ENCODE results near the gene ZNF385D.
"Not testable (repeated sequence)": the region's sequence is repeated elsewhere in the genome, so short reads cannot be mapped to it uniquely, and the experiment has no call there.

The ZNF385D gene

DNA sequence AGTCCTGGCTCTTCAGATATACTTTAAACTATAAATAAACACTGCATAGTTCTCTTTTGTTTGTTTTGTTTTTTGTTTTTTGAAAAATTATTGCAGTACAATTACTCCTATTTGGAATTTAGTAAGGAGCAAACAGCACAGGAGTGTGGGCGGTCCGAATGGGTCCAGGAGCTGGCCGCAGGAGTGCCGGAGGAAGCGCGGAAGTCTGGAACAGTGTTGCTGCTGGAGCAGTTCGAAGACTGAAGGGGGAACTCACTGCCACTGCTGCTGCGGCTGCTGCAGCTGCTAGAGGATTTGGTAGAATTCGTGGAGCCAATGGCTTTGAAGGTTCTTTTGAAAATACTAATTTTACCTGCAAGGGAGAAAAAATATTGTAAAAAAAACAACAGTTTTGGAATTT is 329.9 kb downstream of the ZNF385D start:
- H3K4me3 ChIP-seq (ENCODE audit: low read length): no peak overlapping the region
- no peak for TF ChIP-seq ZNF274 (IDR thresholded peaks at IDR 0.05; ENCODE audit: low read depth, low read length)

DNA sequence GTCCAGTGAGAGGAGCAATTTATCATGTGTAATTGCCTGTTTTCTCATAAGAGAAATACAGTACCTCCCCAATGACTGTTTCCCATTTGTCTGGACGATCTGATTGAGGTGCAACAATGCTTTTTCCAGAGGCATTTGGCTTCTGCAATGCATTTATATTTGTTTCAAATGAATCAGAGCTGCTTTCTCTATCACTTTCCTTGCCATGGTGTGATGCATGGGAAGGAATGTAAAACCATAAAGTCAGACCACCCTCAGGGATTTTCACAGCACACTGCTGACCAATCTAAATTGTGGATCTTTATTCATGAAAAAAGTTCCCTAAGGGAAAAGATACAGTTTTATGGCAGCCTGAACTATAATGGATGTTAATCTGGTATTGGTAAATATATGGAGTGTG is 333.0 kb downstream of the ZNF385D start:
- no peak overlapping the region for H3K4me3 ChIP-seq (ENCODE audit: low read length)
- TF ChIP-seq ZNF274 (IDR thresholded peaks at IDR 0.05; ENCODE audit: low read depth, low read length): no peak

DNA sequence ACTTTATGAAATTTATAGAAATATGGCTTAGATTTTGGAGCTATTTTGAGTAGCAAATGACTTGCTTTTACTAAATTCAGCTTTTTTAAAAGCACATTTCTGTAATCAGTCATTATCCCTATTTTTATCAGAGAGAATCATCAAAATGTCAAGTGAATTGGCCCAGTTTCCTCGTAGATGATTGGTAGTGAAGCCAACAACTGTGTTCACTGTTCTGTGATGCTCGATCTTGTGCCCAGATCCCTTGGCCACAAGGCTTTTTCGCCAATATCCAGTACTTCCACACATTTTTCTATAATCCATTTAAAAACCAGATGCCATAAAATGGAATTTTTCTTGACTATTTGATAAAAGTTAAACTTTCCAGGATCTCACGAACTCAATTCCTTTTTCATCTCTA is 336.5 kb downstream of the ZNF385D start:
- no peak overlapping the region for H3K4me3 ChIP-seq (ENCODE audit: low read length)
- no peak for TF ChIP-seq ZNF274 (IDR thresholded peaks at IDR 0.05; ENCODE audit: low read depth, low read length)

DNA sequence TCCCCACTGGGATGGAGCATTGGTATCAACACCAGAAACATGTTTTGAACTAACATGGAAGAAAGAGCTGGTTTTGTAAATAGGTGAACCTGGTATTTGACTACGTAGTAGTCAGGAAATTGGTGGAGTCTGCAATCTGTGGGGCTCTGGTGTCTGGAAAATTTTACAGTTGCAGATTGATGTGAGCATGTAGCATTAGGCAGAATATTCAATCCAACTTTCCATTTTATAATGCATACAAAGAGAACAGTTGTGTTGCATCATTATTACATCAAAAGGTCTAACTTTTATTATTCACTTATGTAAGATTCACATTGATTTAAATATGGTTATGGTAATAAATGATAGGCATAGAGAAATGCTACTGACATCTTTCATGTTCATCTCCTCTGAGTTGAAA is 340.0 kb downstream of the ZNF385D start:
- H3K4me3 ChIP-seq (ENCODE audit: low read length): no peak overlapping the region
- no peak for TF ChIP-seq ZNF274 (IDR thresholded peaks at IDR 0.05; ENCODE audit: low read depth, low read length)

DNA sequence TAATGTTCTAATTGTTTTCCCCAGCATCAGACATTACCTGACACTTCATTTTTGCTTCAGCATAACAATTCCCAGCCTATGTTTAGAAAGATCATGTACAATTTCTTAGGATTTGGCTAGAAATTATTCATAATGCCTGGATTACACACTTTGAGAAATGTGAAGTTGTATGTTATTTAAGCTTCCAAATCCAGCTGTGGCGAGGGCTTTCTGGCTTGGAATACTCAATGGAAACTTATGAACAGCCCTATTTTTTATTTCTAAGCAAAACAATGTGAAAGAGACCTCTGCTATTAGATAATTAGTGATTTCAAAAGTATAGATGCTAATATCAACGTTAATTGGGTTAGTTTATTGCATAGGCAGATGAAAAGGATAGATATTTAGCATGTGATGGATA is 341.6 kb downstream of the ZNF385D start:
- no peak for TF ChIP-seq ZNF274 (IDR thresholded peaks at IDR 0.05; ENCODE audit: low read depth, low read length)
- H3K4me3 ChIP-seq (ENCODE audit: low read length): no peak overlapping the region

DNA sequence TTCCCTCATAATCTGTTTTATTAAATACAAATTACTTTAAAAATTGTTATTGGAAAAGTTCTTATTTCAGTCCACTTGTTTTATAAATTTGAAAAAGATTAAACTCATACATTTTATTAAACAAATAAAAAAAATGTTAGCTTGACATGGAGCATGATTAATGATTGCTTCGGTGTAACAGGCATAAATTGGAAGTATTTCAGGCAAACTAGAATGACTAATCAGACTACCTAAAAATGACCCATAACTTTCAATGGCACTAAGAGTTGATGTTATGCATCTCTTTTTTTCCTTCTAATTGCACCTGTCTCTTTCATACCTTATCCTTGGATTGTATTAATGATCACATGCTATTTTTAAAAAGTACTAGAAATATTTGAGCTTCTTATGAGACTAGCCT is 343.3 kb downstream of the ZNF385D start:
- TF ChIP-seq ZNF274 (IDR thresholded peaks at IDR 0.05; ENCODE audit: low read depth, low read length): no peak
- H3K4me3 ChIP-seq (ENCODE audit: low read length): no peak overlapping the region

DNA sequence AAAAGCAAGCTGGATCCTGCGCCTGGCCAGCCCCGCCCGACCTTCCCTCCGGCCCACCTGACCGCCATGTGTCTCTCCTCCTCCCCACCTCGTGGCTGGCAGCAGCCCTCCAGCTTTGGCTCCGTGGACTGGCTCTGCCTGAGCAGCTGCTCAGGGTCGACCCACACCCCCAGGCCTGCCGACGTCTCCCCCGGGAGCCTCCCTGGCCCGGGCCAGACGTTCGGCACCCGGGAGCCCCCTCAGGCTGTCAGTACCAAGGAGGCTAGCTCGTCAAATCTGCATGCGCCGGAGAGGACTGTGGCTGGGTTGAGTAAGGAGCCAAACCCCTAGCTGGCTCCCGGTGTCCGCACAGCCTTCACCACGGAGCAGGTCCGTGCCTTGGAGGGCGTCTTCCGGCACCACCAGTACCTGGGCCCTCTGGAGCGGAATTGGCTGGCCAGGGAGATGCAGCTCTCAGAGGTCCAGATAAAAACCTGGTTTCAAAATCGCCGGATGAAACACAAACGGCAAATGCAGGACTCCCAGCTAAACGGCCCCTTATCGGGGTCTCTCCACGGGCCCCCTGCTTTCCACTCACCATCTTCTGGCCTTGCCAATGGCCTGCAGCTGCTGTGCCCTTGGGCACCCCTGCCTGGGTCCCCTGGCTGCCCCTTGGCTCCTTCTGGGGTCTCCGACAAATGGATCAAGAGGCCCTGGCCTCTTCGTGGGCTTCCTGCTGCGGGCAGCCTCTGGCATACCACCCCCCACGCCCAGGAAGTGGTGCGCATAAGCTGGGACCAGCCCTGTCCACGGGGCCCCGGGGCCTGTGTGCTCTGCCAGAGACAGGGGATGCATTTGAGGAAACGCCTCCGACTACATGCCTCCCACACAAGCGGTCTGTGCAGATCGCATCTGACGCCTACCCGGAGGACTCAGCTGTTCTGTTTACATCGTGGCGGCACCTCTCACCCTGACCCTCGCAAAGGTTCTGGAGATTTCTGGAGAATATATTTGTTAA is 345.0 kb downstream of the ZNF385D start:
- no peak overlapping the region for H3K4me3 ChIP-seq (ENCODE audit: low read length)
- no peak for TF ChIP-seq ZNF274 (IDR thresholded peaks at IDR 0.05; ENCODE audit: low read depth, low read length)

DNA sequence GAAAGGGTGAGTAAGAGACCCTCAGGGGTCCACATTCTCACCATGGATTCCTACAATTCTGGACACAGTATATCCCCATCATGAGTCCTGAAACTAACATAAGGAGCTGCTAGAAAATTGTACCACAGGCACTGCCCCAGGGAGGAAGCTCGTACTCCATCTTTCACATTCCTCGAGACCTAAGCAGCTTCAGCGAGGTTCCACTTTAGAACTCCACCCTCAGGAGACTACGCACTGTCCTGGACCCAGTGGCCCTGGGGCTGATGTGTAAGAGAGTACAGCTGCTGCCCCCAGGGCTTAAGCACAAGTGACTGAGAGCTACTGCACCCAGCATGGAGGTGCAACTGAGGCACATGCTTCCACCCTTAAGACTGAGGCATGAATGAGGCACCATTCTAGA is 352.5 kb downstream of the ZNF385D start:
- H3K4me3 ChIP-seq (ENCODE audit: low read length): no peak overlapping the region
- no peak for TF ChIP-seq ZNF274 (IDR thresholded peaks at IDR 0.05; ENCODE audit: low read depth, low read length)

DNA sequence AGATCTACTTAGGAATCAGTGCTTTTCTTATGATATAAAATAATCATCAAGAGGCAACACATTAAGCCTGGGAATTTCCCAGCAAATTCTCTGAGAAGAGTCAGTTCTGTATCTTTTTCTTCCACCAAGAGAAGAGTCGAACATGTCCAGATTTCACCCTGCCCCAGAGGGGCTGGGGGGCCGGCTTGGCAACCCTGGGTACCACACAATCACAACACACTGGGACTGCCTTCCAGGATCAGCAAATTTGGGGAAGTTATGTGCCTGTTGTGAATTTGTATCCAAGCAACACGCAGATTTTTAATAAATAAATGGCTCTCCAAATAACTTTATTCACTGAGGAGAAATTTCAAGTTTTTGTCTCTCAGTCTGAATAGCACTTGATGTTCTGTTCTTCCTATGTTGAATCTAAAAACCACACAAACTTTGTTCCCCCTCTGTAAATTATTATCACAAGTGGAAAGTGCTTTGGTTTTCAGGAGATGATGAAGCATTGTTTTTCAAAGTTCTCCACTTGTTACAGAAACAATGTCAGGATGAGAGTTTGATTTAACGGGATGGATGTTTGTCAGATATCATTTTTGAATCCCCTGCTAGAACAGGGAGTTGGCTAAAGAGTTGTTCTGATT is 357.2 kb downstream of the ZNF385D start:
- TF ChIP-seq ZNF274 (IDR thresholded peaks at IDR 0.05; ENCODE audit: low read depth, low read length): no peak
- H3K4me3 ChIP-seq (ENCODE audit: low read length): no peak overlapping the region

DNA sequence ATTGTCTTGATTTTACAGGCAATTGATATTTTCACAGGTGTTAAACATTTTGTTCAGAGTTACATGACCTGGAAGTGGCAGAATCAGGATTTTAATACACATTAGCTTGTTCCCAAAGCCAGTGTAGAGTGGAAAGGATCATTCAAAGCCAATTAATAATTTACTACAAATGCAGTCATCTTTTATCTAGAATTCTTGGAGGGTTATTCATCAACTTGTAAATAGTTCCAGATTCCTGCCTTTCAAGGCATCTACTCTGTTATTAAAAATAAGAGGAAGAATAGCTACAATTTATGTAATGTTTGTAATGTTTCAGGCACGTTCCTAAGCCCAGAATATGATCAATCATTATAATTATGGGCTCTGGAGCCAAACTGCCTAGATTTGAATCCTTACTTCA is 358.5 kb downstream of the ZNF385D start:
- no peak overlapping the region for H3K4me3 ChIP-seq (ENCODE audit: low read length)
- TF ChIP-seq ZNF274 (IDR thresholded peaks at IDR 0.05; ENCODE audit: low read depth, low read length): no peak

DNA sequence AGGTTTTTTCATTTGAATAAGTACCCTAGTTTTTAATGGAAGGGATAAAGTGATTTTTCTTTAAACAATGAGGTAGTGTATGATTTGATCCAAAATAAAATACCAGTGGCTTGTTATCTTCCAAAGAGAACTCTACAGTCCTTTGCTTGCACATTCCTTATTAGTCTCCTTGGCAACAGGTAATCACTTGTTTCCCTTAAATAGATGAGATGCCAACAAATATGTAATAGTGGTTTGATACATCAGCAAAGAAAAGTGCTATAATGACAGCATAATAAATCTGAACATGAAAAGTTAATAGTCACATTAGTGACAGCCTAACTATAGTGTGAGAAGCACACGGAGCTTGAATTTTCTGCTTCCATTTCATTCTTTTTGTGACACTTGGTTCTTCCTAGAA is 360.2 kb downstream of the ZNF385D start:
- H3K4me3 ChIP-seq (ENCODE audit: low read length): no peak overlapping the region
- TF ChIP-seq ZNF274 (IDR thresholded peaks at IDR 0.05; ENCODE audit: low read depth, low read length): no peak

DNA sequence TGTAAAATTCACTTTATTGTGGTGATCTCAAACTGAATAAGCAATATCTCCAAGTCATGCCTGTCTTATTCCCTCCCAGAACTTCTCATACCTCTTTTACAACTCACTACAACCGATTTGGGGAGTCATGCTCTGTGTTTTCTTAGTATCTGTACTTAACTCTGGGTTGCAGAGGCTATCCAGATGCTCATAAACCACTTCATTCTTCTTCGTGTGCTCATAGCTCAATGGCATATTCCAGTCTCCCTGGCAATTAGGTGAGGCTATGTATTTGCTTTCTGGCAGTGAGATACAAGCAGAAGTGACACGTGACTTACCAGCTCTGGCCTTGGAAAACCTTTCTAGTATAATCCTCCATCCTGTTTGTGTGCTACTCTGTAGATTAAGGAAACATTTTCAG is 360.9 kb downstream of the ZNF385D start:
- H3K4me3 ChIP-seq (ENCODE audit: low read length): no peak overlapping the region
- TF ChIP-seq ZNF274 (IDR thresholded peaks at IDR 0.05; ENCODE audit: low read depth, low read length): no peak

DNA sequence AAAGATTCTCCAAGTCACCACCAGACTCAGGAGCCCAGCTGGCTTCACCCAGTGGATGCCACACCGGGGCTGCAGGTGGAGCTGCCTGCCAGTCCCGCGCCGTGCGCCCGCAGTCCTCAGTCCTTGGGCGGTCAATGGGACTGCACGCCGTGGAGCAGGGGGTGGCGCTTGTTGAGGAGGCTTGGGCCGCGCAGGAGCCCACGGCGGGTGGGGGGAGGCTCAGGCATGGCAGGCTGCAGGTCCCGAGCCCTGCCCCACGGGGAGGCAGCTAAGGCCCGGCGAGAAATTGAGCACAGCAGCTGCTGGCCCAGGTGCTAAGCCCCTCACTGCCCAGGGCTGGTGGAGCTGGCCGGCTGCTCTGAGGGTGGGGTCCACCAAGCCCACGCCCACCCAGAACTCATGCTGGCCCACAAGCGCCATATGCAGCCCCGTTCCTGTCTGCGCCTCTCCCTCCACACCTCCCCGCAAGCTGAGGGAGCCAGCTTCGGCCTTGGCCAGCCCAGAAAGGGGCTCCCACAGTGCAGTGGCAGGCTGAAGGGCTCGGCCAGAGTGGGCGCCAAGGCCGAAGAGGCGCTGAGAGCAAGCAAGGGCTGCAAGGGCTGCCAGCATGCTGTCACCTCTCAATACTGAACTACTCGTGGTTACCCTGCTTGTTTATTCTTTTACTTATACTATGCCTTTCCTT is 363.7 kb downstream of the ZNF385D start:
- not testable (repeated sequence) for H3K4me3 ChIP-seq (ENCODE audit: low read length)

DNA sequence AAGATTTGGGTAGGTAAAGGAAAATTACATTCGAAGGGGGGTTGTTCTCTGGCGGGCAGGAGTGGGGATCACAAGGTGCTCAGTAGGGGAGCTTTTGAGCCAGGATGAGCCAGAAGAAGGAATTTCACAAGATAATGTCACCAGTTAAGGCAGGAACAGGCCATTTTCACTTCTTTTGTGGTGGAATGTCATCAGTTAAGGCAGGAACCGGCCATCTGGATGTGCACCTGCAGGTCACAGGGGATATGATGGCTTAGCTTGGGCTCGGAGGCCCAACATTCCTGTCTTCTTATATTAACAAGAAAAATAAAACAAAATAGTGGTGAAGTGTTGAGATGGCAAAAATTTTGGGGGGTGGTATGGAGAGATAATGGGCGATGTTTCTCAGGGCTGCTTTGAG is 373.0 kb downstream of the ZNF385D start:
- H3K4me3 ChIP-seq (ENCODE audit: low read length): not testable (repeated sequence)
